T-helper 22 cell (primary cell): ENCODE data around the gene RERE.
"Not testable (repeated sequence)": the region's sequence is repeated elsewhere in the genome, so short reads cannot be mapped to it uniquely, and the experiment has no call there.

Source experiments
- DNase-seq: peaks from one replicate; pipeline ENCODE4 v3.0.0-alpha.2; 2020; ENCODE audit warnings: low read depth

Gene RERE

DNA sequence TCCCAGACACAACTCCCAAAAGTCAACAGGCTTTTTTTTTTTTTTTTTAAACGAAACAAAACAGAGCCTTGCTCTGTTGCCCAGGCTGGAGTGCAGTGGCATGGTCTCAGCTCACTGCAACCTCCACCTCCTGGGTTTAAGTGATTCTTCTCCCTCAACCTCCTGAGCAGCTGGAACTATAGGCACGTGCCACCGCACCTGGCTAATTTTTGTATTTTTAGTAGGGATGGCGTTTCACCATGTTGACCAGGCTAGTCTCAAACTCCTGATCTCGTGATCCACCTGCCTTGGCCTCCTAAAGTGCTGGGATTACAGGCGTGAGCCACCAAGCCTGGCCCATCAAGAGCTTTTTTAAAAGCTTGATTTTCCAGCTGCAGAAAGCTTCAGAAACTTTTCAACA, 437.1 kb downstream of the RERE start:
- not testable (repeated sequence) for DNase-seq

- DNase-seq: no peak
These were observed 437.8 kb downstream of the RERE start for GRCh38 chr1:8379513-8380186.

GRCh38 chr1:8378981-8379470, 438.4 kb downstream of the RERE start:
- DNase-seq: no peak

- DNase-seq: no peak
These were observed 439.3 kb downstream of the RERE start for GRCh38 chr1:8378178-8378577.

DNA sequence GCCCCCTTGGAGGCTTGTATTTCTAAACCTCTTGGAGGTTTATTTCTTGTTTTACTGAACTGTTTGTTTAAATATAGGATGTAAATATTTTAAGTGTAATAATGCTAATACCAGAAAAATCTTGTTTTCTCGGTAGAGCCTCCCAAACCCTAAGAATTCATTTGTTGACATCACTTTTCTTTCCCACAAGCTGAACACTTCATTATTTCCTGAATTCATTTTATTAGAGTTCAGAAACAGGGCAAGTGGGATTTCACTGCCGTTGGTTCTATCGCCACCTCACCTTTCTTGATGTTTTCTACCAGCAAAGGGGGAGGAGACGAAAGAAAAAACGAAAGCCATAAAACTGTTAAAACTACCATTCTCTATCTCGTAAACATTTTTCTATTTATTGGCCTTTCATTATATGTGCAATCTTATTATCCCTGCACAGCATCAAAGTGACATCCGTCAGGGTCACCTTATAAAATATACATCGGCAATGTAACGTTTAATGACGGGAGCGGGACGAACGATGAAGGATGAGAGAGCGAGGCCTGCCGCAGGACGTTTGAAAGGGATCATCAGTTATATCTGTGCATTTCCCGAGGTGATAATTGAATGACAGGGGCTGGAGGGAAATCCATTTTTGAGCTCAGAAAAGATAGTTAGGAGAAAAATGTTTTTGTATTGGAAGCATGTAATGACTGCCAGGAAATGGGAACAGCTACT, 440.0 kb downstream of the RERE start:
- no peak for DNase-seq

- DNase-seq: no peak
These were observed 441.0 kb downstream of the RERE start for GRCh38 chr1:8376358-8376840.

GRCh38 chr1:8374812-8375211, 442.6 kb downstream of the RERE start:
- no peak for DNase-seq

GRCh38 chr1:8374356-8374755, 443.1 kb downstream of the RERE start:
- no peak for DNase-seq

DNA sequence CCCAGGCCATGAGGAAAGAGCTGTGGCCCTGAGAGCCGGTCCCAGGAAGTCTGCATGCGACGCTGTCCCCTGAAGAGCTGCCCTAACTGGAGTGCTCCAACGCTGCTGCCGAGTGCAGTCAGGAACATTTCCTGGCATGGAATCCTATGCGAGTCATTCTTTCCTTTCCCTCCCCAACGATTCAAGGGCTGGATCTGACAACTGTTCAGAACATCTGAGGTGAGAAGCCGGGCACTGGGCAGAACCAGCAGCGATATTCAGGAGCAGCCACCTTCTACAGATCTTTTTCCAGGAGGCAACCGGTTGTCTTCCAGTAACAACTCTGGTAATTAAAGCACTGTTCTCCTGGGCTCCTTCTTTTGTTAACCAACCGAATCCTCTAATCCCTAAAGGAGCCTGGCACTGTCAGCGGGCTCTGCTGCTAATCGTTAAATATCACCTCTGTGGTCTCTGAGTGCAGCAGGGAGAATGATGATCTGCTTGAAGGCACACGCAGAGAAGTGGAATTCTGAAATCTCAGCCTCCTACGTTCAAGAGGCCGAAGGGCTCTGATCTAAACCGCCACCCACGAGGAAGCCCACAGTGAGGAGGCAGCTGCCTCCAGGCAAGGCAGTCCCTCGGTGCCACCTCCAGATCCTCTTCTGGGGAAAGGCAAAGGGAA, 443.7 kb downstream of the RERE start:
- no peak for DNase-seq

DNA sequence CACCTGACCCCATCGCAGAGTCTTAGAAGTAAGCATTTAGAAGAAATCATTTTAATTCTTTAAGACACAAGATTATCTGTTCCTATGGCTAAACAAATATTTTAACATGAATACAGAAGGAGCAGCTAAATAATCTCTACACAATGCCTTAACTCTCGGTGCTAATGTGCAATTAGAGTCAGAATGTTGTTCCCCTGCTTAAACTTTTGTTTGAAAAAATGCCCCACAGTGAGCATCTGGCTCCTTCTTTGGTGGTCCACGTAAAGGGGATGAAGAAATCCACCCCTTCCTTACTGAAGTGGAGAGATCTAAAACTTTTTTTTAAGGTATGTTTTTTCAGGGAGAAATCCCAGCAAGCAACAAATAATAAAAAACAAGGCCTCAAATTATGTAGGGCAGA, 444.3 kb downstream of the RERE start:
- no peak for DNase-seq

GRCh38 chr1:8371372-8371991, 446.0 kb downstream of the RERE start:
- no peak for DNase-seq

- DNase-seq: no peak
These were observed 446.5 kb downstream of the RERE start for GRCh38 chr1:8370905-8371315.

GRCh38 chr1:8370046-8370881, 447.2 kb downstream of the RERE start:
- DNase-seq: no peak

DNA sequence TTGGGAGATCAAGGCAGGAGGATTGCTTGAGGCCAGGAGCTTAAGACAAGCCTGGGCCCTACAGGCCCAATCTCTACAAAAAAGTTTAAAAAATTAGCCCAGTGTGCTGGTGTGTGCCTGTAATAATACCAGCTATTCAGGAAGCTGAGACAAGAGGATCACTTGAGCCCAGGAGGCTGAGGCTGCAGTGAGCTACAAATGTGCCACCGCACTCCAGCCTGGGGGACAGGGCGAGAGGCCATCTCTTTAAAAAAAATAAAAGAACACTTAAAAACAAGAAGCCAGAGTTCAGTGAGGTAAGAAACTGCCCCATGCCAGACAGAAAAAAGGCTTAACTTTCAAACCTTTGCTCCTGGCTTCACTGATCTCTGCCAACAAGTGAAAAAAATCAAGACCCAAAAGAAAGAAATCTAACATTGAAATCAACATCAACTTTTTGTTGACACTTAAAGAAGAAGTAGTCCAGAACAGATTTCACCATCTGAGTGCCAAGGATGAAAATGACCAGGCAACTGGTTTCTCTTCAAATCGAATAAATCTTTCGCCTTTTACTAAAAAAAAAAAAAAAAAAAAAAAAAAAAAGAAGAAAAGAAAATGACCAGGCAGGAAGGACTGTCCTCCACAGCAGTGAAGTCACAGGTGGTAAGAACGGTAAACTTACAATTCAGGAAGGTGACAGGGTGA, 448.3 kb downstream of the RERE start:
- no peak for DNase-seq

DNA sequence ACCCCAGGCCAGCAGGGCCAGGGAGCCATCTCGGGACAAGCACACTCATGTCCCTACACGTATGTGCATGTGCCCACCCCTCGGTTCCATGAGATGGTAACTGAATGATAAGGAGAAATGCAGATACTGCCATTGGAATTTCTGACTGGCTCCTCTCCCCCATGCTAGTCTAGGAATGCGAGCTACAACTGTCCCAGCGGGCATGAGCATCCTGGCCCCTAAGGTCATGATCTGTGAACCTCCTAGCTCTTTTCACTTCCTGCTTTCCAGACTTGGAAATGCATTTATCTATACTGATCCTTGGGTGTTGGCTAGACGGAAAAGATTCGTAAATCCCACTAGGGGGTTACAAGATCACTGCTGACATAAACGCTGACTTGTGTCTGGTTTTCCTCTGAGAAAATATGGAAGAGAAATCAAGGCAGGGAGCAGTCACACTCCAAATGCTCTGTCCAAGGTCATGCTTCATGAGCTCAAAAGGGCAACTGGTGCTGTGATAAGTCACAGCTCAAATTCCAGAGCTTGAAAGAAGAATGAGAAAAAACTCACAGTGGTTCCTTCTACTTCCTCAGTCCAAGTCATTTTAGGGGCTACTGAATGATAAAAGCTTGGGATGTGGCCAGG, 449.8 kb downstream of the RERE start:
- DNase-seq: no peak

DNA sequence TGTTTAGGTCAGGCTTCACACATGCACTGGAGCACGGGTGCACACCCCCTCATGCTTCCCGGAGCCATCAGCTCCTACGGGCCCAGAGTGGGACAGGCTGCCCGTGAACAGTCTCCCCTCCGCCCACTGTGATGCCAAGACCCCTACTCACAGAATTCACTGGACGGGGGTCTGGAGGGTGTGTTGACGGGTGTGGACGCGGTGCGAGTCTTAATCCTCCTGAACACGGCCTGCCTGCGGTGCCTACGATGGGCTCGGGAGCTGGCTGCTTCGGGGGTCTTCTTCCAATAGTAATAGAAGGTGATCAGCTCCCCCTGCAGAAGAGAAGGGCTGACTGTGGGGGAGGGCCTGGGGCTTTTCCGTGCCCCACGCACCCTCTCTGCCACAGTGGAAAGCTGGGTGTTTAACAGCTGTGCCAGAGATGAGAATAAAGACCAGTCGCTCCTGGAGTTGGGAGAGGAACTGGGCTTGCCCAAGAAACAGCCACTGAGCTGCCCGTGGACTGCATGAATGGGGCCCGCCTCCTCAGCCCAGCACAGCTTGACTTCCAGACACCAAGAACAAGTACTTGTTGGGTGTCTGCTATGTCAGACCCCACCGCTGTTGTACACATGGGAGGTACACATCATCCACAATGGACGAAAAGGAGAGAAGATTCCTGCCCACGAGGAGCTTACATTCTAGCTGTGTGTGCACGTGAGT, 451.6 kb downstream of the RERE start:
- no peak for DNase-seq

GRCh38 chr1:8364528-8365442, 452.7 kb downstream of the RERE start:
- no peak for DNase-seq

- DNase-seq: no peak
These were observed 453.6 kb downstream of the RERE start for GRCh38 chr1:8363767-8364301.
